Activated CD8-positive, alpha-beta memory T cell treated with anti-CD3 and anti-CD28 coated beads for 48 hours (primary cell): ENCODE results near the gene LZTS3.
A peak's percentile ranks its signal among the peaks of the same experiment; 100 is the strongest.
"Not testable (repeated sequence)": the region's sequence is repeated elsewhere in the genome, so short reads cannot be mapped to it uniquely, and the experiment has no call there.

Experiments
- DNase-seq, 3 experiments: peaks; one replicate each; pipeline ENCODE4 v3.0.0-alpha.2; 2020; ENCODE audit warnings: low read depth in 2 of 3, low spot score in 2 of 3

Gene LZTS3

DNA sequence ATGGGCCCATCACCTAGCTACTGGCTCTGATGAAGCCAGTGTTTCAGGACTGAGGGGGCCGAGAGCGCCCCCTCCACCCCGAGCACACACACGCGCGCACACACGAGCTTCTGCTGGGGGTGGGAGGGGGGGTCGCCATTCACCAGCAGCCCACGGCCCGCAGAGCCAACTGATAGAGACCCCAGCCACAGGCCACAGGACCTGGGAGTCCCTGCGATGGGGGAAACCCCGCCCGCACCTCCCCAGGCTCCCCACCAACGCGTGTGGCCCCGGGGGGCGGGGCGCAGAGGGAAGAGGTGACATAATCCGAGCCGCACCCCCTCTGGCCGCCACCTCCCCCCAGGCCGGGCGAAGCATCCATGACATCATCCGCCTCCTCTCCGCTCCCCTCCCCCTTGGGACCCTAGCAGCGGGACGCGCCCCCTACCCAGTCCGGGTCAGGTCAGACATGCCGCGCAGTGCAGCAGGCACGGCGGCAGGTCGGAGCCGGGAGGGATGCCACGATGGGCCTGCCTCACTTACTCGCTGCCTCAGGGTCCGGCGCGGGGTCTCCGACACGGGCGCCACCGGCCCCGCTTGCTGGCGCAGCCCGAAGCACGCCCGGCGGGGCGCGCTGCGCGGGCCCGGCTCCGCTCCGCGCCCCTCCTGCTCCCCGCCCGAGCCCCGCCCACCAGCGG lies at the start of gene LZTS3:
Gene LZTS3 (minus strand): TSS at position 617 of the 677 bp plus-strand sequence. CDS start 6,386 bp downstream, outside the sequence.
- DNase-seq: peak; percentile 33 to 61 (median 48)

DNA sequence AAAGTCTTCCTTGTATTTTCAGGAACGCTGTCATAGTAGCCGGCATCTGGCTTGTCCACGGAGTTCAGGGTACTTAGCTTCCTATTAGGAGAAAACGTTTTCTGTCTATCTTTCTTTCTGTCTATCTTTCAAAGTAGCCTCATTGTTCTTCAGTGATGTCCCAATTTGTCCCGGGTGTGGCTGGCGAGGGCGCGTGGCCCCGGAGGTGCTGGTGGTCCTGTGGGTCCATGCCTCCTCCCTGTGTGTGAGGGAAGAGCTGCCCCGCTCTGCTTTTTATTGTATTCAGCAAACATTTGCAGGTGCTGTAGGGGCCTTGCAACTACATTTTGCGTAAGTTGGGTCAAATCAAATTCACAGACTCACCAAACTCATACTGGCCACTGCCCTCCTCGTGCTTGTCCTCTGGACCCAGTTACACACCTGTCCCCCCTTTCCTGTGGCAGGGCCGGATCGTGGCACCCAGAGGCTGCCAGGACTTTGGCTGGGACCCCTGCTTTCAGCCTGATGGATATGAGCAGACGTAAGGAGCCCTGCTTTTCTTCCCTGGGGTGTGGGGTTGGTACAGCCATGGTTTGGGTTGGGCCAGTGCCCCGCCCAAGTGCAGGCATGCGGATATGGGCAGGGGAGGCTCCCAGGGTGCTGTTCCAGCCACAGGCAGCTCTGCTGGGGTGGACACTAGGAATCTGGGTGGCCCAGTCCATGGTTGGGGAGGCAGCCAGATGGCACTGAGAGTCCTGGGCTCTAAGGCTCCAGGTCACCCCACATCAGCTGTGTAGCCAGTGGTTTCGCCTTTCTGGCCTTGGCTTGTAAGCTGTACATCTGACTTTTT lies 48.3 kb upstream of the LZTS3 start:
- DNase-seq: no peak

DNA sequence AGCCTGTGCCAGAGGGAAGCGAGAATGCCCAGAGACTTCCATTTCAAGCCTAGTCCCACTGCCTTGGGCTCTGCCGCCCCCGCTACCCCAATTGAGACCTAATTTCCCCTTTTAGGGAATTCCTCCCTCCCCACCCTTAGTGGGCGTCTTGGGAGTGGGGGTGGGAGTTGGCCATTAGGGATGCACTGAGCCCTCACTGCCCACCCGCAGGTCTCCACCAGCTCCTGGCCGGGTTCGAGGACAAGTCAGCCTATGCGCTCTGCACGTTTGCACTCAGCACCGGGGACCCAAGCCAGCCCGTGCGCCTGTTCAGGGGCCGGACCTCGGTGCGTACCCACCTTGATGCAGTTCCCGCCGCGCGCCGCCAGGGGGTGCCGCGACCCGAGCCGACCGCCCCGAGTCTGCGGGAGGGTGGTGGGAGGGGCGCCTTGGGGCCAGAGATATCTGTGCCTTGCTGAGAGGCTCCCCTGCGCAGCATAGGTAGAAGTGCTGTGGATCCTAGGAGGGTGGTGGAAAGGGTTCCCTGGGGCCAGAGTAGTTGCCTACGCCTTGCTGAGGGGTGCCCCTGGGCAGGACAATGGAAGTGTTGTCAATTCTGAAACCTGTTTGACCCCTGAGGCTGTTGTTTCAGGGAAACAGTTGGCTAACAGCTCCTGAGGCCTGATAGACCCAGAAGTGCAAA lies 45.1 kb upstream of the LZTS3 start:
- DNase-seq: peak; percentile 62 to 84 (median 83)

DNA sequence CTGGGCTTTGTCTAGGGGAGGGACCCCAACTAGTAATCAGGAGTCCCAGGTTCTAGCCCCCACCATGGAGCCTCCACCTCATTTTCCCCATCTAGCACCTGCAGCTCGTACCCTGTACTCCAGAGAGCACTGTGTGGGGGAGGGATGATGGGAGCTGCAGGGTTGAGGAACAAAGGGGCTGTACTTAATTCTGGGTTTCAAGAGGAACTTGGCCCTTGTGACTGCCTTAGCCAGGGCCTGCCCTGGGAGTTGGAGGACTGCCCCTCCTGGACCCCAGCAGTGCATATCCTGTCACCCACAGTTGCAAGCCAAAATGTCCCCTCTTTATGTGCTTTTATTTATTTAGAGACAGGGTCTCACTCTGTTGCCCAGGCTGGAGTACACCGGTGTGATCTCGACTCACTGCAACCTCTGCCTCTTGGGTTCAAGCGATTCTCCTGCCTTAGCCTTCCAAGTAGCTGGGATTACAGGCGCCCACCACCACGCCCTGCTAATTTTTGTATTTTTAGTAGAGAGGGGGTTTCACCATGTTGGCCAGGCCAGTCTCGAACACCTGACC lies 42.1 kb upstream of the LZTS3 start:
- DNase-seq: not testable (repeated sequence)

DNA sequence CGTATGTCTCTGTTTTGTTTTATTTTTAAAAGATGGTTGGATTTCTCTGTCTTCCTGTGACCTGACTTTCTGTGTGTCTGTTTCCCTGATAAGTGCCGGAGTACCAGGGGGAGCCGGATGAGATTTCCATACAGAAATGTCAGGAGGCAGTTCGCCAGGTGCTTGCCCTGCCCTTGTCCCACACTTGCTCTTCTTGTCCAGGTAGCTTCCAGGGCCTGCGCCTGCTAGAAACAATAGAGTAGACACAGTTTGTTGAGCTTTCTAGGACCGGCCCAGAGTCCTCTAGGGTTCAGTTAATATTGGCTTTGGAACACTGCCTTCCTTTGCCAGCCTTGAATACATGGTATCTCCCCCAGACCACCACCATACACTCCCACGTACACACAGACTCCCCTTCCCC lies 39.9 kb upstream of the LZTS3 start:
- no peak for DNase-seq

DNA sequence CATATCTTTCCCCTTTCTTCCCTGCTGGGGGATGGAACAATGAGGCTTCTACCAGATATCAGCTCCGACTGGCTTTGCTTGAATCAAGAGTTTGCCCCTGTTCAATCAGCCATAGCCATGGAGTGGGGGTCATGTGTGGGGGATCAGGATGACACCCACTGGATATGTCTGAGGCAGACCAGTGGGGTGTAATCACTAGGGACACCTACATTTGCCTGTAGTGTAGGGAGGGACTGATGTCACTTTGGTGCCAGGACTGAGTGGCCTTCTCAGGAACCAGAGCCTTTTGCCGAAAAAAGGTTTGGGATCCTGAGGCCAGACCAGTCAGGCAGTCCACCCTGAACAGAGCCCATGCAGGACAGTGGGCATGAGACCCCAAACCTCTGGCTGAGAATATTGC lies 37.0 kb upstream of the LZTS3 start:
- DNase-seq: no peak

DNA sequence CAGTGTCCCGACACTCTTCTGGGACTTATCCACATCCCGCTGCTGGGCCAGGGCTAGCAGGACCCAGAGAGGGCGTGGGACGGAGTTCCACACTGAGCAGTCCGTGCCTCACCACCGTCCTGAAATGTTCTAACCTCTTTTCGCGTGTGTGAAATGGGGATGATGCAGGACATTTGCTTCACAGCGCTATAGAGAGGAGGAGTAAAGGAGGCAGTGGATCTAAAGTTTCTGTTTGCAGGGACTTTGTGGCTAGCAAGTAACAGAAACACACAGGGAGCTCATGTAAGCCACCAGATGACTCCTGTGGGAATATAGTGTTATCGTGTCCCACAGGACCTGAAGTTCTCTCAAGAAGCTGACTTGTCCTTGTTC lies 36.6 kb upstream of the LZTS3 start:
- DNase-seq: no peak

DNA sequence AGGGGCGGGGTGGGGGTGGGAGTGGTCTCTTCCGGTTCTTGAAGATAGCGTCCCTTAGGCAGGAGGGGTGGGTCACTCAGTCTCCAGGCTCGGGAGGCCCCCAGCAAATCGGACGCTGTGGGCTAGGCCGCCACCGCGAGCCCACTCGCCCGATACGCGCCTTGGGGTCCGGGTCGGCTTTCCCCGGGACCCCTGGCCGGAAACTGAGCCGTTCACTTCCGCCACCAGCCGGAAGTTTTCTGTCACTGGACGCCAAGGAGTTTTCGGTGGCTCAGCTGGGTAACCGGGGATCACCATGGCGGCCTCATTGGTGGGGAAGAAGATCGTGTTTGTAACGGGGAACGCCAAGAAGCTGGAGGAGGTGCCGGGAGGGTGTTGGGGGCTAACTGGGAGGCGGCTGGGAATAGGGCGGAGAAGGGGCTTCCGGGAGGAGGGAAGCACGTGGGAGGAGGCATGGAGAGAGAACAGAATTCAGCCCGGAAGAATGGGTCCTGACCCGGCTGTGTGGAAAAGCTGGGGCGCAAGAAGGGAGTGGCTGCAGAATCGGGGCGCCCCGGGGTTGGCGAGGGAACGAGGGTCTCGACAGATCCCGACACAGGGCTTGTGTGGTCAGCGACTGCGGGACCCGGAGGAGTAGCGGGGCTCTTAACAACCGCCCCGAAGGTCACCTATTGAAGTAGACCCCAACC lies 36.1 kb upstream of the LZTS3 start, which contains the start of gene ITPA:
Gene ITPA (plus strand): TSS at position 242 of the 689 bp plus-strand sequence. CDS start 54 bp downstream, at position 296.
- peak; percentile 31 to 43 (median 41) for DNase-seq

DNA sequence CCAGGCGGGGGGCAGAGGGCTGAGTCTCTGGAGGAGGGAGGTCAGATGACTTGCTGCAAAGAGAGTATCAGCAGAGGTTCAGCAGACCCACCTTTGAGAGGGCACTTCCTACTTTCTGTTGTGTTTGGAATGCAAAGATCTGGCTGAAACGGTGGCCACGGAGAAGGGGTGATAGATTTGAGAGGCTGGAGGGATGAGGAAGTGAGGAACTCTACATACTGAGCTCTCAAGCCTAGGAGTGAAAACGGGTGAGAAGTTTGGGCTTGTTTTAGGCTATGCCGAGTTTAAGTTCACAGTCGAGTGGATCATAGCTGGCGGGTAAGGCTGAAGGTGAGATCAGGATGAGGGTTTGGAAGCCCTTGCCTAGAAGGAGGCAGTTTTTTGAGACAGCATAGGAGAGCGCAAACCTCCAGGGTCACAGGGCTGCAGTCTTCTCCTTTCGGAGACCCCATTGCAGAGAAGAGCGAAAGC lies 35.5 kb upstream of the LZTS3 start:
- DNase-seq: no peak

DNA sequence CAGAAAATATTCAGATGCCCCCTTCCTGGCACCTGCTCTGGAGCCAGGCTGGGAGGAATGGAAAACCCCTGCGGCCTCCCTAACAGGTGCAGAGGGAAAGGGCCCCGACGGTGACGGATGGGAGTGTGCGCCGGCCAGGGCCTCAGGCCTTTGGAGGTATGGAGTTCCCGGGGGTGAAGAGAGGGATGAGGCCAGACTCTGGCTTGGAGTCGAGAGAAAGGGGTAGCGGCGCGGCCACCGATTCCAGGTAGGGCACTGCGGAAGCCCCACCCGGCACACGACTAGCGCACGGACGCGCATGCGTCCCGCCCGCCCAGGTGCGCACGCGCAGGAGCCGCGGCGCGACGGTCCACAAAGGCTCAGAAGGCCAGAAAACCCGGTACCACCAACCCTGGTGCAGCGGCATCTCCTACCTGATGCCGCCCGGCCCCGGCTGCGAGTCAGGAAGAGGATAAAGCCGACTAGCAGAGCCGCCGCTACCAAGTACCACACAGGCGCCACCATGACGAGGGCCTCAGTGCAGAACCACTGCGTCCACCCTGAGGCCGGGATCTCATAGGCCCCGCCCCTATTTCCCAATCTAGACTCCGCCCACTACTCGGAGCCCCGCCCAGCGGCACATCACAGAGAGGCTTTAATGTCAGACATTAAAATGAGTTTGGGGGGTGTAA lies 30.9 kb upstream of the LZTS3 start, which contains the start of gene DDRGK1:
Gene DDRGK1 (minus strand): TSS at position 559 of the 671 bp plus-strand sequence. CDS start 55 bp downstream, at position 504.
- DNase-seq: peak; percentile 79 to 93 (median 88)

DNA sequence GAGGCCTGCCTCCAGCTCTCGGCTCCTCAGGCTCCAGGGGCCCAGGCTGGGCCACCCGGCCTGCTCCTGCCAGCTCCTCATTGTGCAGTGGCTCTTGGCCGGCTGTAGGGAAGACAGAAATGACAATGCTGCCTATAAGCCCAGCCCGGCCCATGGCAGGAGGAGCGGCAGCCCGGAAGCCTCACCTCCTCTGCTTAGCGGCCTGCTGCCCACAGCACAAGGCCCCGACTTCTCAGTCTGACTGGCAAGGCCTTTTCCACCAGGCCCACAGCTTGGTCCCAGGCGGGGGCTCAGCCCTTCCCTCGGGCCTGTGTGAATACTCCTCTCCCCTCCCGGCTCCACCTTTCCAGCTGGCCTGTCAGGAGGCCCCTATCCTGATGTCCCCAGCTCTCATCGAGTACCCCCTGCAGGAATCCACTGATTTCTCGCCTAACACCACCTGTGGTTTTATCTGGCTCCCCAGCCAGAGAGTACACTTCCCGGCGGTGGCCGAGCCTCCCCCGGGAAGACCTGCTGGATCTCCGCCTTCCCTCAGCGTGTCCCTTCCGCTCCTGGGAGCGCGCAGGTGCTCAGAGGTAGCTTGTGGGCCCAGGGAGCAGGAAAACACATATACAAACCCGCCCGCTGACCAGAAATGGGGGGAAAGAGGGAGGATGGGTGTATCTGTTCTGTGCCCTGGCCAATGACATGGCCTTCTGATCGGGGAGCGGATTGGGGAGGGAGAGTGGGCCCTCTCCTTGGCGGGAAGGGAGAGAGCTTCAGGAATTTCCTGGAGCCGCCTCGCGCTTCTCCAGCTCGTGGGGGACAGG lies 30.2 kb upstream of the LZTS3 start:
- no peak for DNase-seq

DNA sequence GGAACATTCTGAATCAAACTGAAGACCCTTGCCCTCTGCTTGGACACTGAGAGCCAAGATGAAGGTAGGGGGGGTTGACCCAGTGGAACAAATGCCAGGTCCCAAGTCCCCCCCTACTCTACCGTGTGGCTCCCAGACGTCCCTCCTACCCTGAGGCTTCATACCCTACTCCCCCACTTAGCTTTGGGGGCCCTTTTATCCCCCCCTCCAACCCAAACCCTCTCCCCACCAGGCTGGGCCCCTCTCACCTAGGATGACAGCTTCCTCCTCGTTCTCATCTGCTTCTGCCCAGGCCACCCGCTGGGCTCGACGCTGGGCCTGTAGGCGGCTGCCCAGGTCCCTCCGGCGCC lies 29.6 kb upstream of the LZTS3 start:
- DNase-seq: no peak

DNA sequence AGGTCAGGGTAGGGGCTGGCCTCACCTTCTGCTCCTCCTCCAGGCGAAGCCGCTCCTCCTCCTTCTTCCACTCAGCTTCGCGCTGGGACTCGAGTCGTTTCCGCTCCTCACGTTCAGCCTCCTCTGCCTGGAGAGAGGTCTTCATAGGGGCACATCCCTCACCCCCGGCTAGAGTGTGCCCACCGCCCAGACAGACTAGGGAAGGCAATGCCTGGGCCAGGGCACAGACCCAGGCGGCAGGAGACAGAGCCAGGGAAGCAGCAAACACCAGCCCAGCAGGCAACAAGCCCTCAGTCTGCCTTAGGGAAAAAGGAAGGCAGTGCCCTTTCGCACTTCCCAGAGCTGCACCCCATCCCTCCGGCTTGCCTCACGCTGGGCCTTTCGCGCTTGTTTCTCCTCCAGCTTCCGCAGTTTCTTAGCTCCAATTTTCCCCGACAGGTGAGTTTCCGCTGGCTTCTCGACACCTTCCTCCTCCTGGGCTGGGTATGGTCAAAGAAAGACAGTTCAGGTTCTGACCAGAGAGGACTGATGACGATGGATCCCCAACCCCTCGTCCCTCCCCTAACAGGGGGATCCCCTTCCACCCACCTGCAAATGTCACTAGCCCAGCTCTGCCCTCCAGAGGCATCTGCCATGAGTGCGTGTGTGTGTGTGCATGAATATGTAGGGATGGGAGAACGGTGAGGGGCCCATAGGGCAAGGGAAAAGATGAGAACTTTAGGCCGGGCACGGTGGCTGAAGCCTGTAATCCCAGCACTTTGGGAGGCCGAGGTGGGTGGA lies 26.8 kb upstream of the LZTS3 start:
- DNase-seq: no peak

DNA sequence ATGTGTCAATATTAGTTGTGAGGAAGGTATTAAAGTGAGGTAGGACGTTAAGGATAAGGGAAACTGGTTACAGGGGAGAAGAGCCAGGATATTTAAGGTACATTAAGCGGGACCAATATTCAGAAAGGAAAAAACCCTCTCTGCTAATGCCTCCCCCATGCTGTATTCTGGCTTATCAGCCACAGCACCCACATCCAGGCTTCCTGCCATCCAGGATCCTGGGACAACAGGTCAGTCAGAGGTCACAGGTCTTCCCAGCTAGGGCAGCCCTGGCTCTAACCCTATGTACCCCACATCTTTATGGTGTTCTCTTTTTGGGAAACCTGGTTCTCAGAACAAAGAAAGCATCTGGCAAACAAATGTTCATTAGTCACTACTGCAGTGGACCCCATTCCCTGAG lies 25.9 kb upstream of the LZTS3 start:
- no peak for DNase-seq

DNA sequence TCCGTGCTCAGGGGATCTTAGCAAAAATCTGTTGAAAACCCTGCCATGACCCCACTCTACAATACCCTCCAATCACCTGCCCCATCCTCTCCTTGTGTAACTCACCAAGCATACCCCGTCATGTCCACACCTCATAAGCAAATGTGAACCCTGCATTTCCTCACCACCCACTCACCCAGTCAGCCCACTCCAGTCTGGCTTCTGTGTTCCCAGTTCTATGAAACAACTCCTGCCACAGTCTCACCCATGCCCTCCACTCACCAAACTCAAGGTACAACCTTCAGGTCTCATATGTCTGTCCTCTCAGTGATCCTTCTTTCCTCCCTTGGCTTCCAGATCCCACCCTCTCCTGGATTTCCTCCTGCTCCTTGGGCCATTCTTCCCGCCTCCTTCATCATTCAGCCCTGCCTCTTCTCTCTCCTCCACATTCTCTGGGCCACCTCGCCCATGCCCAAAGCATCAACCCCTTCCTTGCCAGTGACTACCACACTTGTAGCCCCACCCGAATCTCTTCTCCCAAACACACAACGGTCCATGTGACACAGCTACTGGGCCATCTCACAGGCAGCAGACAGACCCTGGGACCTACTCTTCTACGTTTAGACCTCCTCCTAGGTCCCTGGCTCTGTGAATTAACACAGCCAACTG lies 22.4 kb upstream of the LZTS3 start:
- DNase-seq: no peak

DNA sequence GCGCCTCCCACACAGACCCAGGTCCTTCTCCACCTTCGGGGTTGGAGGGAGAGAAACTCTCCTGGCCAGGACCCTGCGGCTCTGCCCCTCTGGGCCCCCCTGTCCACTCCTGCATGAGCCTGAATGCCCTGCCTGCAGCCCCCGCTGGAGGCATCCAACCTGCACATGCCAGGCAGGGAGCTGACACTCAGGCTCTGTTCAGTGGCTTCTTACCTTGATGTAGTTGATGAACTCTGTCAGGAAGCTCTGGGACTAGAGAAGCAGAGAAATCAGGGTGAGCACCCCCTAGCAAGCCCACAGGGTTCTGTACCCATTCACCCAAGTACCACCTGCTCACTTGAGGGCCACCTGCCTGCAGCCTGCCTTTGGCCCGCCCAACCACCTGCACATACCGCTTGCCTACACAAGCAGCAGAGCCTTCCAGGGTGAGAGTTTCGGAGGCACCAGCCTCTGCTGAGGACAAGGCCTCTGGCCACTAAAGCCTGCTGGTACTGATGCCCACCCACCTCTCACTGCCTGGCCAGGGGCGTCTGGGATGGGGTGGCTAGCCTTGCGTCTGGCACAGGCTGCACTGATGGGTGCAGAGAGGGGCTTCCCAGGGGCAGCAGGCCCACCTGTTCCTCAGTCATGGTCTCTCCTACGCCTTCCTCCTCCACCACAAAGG lies 21.4 kb upstream of the LZTS3 start:
- DNase-seq: no peak

DNA sequence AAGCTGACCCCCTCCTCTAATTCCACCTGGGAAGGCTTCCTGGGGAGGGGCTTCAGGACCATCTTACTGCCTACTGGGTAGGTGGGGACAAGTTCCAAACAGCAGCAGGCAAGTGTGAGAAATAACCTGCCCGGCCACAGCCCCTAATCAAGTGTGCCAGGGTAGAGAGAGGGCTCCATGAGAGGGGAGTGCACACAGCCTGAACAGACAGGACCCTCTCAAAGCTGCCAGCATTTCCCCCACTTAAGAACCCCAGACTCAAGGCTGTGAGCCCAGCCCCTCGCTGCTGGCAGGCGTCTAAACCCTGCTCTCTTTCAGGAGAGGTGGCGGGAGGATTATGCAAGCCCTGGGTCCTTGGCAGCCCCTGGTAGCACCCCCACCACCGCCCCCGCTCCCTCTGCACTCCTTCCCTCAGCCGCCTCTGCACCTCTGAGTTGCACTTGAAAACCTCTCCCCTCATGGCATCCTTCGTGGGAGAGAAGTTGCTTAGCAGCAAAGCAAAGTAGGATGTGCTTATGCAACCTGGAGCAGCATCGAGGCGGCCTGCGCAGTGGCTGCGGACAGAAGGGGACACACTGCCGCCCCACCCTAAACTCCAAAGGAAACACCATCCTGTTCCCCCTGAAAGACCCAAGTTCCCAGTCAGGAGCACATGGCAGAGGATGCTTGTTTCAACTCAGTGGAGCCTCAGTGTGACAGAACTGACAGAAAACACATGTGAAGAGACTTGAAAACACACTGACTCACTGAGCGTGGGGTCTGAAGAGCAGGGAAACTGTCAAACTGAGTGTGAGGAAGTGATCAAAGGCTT lies 20.7 kb upstream of the LZTS3 start:
- no peak for DNase-seq
